Prostate gland (tissue), 2 donors: ENCODE data around the gene NREP.

Experiments
- CTCF ChIP-seq, 4 experiments: fragments of 200-600 bp in 2 of 4; fragments of 450-650 bp in 2 of 4; sonication (generic) in 2 of 4; IDR thresholded peaks; 1 replicate in 3 of 4; 2 replicates in 1 of 4; pipeline ENCODE4 v1.5.1; 2016 to 2019; ENCODE audit warnings: antibody characterized with exemption in 4 of 4, mild to moderate bottlenecking in 2 of 4, moderate library complexity in 2 of 4
- POLR2A ChIP-seq: fragments of 450-650 bp; IDR thresholded peaks from one replicate; pipeline ENCODE4 v1.6.1; 2016; ENCODE audit warnings: antibody characterized with exemption, mild to moderate bottlenecking
- POLR2AphosphoS5 ChIP-seq: sonication (generic); formaldehyde crosslinking; IDR thresholded peaks from one replicate; pipeline ENCODE4 v1.6.1; 2017; ENCODE audit warnings: antibody characterized with exemption

GRCh38 chr5:111681414-111682120, 75.4 kb downstream of the NREP start:
- no peak for TF ChIP-seq CTCF (IDR thresholded peaks at IDR 0.05)
- TF ChIP-seq POLR2A: no peak
- no peak for TF ChIP-seq POLR2AphosphoS5
